ENCODE measurements around the gene TOE1. TPM values are rescaled to one million over a fixed set of nuclear protein-coding genes. Genes with fewer than 3 reads are reported as not detected.

The TOE1 gene
- total RNA-seq, 2 experiments from 2014 or later, result 22.1 to 30.2 TPM

- Histone ChIP-seq H3K36me3 (ENCODE audit: insufficient read depth, low read length) (no peaks in the 10 kb centered on the region), H2AFZ (ENCODE audit: low read length) (no peak overlapping the region), H3K4me3 (ENCODE audit: low read depth, low read length, poor library complexity, severe bottlenecking) (no peak overlapping the region), H3K9me2 (ENCODE audit: insufficient read depth, low read length) (no peaks in the 10 kb centered on the region), H3K4me2 (ENCODE audit: low read length) (no peak overlapping the region), H3K4me1 (ENCODE audit: insufficient read depth, low read length, poor library complexity, severe bottlenecking) (peaks cover 6% of the 10 kb centered on the region), H3K79me2 (ENCODE audit: insufficient read depth, low read depth, low read length) (no peaks in the 10 kb centered on the region), H3K27ac (ENCODE audit: low read depth, low read length, poor library complexity, severe bottlenecking) (no peak overlapping the region), H3K9me3 (ENCODE audit: low read length) (no peaks in the 10 kb centered on the region), H4K20me1 (ENCODE audit: insufficient read depth, low read length) (no peaks in the 10 kb centered on the region)
- BruUV-seq (replicated peaks), result no TSS peak
- TF ChIP-seq CTCF (conservative IDR thresholded peaks at IDR 0.05; ENCODE audit: low read length), result no peak
- no peak for TF ChIP-seq EZH2phosphoT487 (IDR thresholded peaks at IDR 0.05; ENCODE audit: borderline replicate concordance, low read depth, low read length)
- intact Hi-C loops (cut with micrococcal nuclease; ENCODE audit: unreplicated experiment), result no loop called here
- no peak for DNase-seq (ENCODE audit: low spot score)
- POLR2A ChIA-PET, result no interaction called here
- CTCF ChIA-PET (ENCODE audit: unreplicated experiment), result no interaction called here
These were observed 40.2 kb downstream of the TOE1 start for GRCh38 chr1:45380125-45380524.

GRCh38 chr1:45380730-45381129, 40.8 kb downstream of the TOE1 start:
- H3K36me3 ChIP-seq (ENCODE audit: insufficient read depth, low read length), result no peaks in the 10 kb centered on the region
- no peak for DNase-seq (ENCODE audit: low spot score)
- H3K27ac ChIP-seq (ENCODE audit: low read depth, low read length, poor library complexity, severe bottlenecking), result no peak overlapping the region
- no peaks in the 10 kb centered on the region for H3K9me2 ChIP-seq (ENCODE audit: insufficient read depth, low read length)
- intact Hi-C loops (cut with micrococcal nuclease; ENCODE audit: unreplicated experiment), result no loop called here
- H3K4me2 ChIP-seq (ENCODE audit: low read length), result no peak overlapping the region
- TF ChIP-seq CTCF (conservative IDR thresholded peaks at IDR 0.05; ENCODE audit: low read length) (no peak), EZH2phosphoT487 (IDR thresholded peaks at IDR 0.05; ENCODE audit: borderline replicate concordance, low read depth, low read length) (no peak)
- no peak overlapping the region for H3K4me3 ChIP-seq (ENCODE audit: low read depth, low read length, poor library complexity, severe bottlenecking)
- no peak overlapping the region for H2AFZ ChIP-seq (ENCODE audit: low read length)
- H3K79me2 ChIP-seq (ENCODE audit: insufficient read depth, low read depth, low read length), result no peaks in the 10 kb centered on the region
- H3K4me1 ChIP-seq (ENCODE audit: insufficient read depth, low read length, poor library complexity, severe bottlenecking), result peaks cover under 1% of the 10 kb centered on the region
- no peaks in the 10 kb centered on the region for H3K9me3 ChIP-seq (ENCODE audit: low read length)
- CTCF ChIA-PET (ENCODE audit: unreplicated experiment), result no interaction called here
- H4K20me1 ChIP-seq (ENCODE audit: insufficient read depth, low read length), result no peaks in the 10 kb centered on the region
- BruUV-seq (replicated peaks), result no TSS peak
- POLR2A ChIA-PET, result no interaction called here

GRCh38 chr1:45381243-45381642, 41.3 kb downstream of the TOE1 start:
- H2AFZ ChIP-seq (ENCODE audit: low read length), result no peak overlapping the region
- H3K79me2 ChIP-seq (ENCODE audit: insufficient read depth, low read depth, low read length), result no peaks in the 10 kb centered on the region
- no peak overlapping the region for H3K27ac ChIP-seq (ENCODE audit: low read depth, low read length, poor library complexity, severe bottlenecking)
- no peak overlapping the region for H3K4me3 ChIP-seq (ENCODE audit: low read depth, low read length, poor library complexity, severe bottlenecking)
- H4K20me1 ChIP-seq (ENCODE audit: insufficient read depth, low read length), result no peaks in the 10 kb centered on the region
- DNase-seq (ENCODE audit: low spot score), result no peak
- ChIA-PET CTCF (ENCODE audit: unreplicated experiment) (no interaction called here), POLR2A (no interaction called here)
- H3K4me1 ChIP-seq (ENCODE audit: insufficient read depth, low read length, poor library complexity, severe bottlenecking), result no peaks in the 10 kb centered on the region
- no peaks in the 10 kb centered on the region for H3K9me2 ChIP-seq (ENCODE audit: insufficient read depth, low read length)
- BruUV-seq (replicated peaks), result no TSS peak
- no peaks in the 10 kb centered on the region for H3K36me3 ChIP-seq (ENCODE audit: insufficient read depth, low read length)
- H3K9me3 ChIP-seq (ENCODE audit: low read length), result no peaks in the 10 kb centered on the region
- no peak overlapping the region for H3K4me2 ChIP-seq (ENCODE audit: low read length)
- intact Hi-C loops (cut with micrococcal nuclease; ENCODE audit: unreplicated experiment), result no loop called here
- TF ChIP-seq CTCF (conservative IDR thresholded peaks at IDR 0.05; ENCODE audit: low read length) (no peak), EZH2phosphoT487 (IDR thresholded peaks at IDR 0.05; ENCODE audit: borderline replicate concordance, low read depth, low read length) (no peak)

All from OCI-LY7 (cell line).